ENCODE data around the gene ADAM29. TPM values are rescaled to one million over a fixed set of nuclear protein-coding genes. Genes with fewer than 3 reads are reported as not detected.

The ADAM29 gene
- total RNA-seq, 6 experiments from 2014 or later = not detected

GRCh38 chr4:174929346-174929745 lies 11.2 kb downstream of the ADAM29 start:
- Mint-ChIP-seq H3K4me1 (ENCODE audit: low read depth) (no peaks in the 10 kb centered on the region), H3K9me3 (peaks cover 21% of the 10 kb centered on the region), H3K4me3 (no peak overlapping the region), H3K27ac (no peak overlapping the region), H3K36me3 (ENCODE audit: low read depth) (no peaks in the 10 kb centered on the region), H3K27me3 (ENCODE audit: insufficient read depth) (no peaks in the 10 kb centered on the region)
- TF ChIP-seq, protein P1, sequence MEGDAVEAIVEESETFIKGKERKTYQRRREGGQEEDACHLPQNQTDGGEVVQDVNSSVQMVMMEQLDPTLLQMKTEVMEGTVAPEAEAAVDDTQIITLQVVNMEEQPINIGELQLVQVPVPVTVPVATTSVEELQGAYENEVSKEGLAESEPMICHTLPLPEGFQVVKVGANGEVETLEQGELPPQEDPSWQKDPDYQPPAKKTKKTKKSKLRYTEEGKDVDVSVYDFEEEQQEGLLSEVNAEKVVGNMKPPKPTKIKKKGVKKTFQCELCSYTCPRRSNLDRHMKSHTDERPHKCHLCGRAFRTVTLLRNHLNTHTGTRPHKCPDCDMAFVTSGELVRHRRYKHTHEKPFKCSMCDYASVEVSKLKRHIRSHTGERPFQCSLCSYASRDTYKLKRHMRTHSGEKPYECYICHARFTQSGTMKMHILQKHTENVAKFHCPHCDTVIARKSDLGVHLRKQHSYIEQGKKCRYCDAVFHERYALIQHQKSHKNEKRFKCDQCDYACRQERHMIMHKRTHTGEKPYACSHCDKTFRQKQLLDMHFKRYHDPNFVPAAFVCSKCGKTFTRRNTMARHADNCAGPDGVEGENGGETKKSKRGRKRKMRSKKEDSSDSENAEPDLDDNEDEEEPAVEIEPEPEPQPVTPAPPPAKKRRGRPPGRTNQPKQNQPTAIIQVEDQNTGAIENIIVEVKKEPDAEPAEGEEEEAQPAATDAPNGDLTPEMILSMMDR (IDR thresholded peaks at IDR 0.05) = no peak
- DNase-seq = no peak

DNA sequence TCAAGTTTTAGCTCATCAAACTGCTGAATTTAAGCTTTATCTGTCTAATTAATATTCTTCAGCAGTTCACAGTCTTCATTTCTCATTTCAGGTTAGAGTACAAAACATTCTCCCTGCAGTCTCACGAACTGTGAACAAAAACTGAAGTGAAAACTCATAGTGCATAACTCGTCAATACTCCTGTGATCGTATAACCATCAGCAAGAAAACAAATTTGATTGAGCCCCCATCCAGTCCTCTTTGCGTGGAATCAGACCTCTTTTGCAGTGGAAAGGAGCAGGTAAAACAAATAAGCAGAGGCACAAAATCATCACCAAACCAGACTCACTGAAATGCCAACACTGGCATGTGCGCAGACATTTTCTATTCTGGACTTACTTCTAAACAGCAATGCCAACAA lies 12.7 kb downstream of the ADAM29 start:
- no peak overlapping the region for H3K27ac Mint-ChIP-seq
- peaks cover 21% of the 10 kb centered on the region for H3K9me3 Mint-ChIP-seq
- H3K4me3 Mint-ChIP-seq = no peak overlapping the region
- no peaks in the 10 kb centered on the region for H3K36me3 Mint-ChIP-seq (ENCODE audit: low read depth)
- H3K27me3 Mint-ChIP-seq (ENCODE audit: insufficient read depth) = no peaks in the 10 kb centered on the region
- DNase-seq = no peak
- no peaks in the 10 kb centered on the region for H3K4me1 Mint-ChIP-seq (ENCODE audit: low read depth)
- TF ChIP-seq, protein P1 (IDR thresholded peaks at IDR 0.05) = no peak

DNA sequence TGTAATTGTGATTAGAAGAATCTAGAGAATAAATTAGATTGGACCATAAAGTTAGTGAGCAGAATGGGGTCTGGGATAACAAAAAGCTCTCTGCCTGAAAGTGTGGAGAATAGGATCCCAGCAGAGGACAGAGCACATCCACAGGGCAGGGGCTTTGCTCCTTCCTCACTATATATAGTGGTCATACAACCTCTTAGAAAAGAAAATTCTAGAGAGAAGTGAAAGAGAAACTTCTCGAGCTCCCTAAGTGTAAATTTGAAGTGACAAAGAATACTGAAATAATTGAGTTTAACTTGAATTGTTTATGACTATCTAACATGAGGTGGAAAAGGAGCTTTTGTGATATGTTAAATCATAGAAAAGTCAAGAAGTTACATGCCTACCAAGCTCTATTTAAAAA lies 14.9 kb downstream of the ADAM29 start:
- peaks cover 30% of the 10 kb centered on the region for H3K9me3 Mint-ChIP-seq
- no peaks in the 10 kb centered on the region for H3K36me3 Mint-ChIP-seq (ENCODE audit: low read depth)
- DNase-seq = no peak
- no peak overlapping the region for H3K4me3 Mint-ChIP-seq
- no peaks in the 10 kb centered on the region for H3K27me3 Mint-ChIP-seq (ENCODE audit: insufficient read depth)
- H3K4me1 Mint-ChIP-seq (ENCODE audit: low read depth) = no peaks in the 10 kb centered on the region
- H3K27ac Mint-ChIP-seq = no peak overlapping the region
- TF ChIP-seq, protein P1 (IDR thresholded peaks at IDR 0.05) = no peak

GRCh38 chr4:174934360-174934759 lies 16.2 kb downstream of the ADAM29 start:
- H3K4me3 Mint-ChIP-seq = no peak overlapping the region
- no peaks in the 10 kb centered on the region for H3K36me3 Mint-ChIP-seq (ENCODE audit: low read depth)
- peaks cover 29% of the 10 kb centered on the region for H3K9me3 Mint-ChIP-seq
- no peaks in the 10 kb centered on the region for H3K4me1 Mint-ChIP-seq (ENCODE audit: low read depth)
- TF ChIP-seq, protein P1 (IDR thresholded peaks at IDR 0.05) = no peak
- no peaks in the 10 kb centered on the region for H3K27me3 Mint-ChIP-seq (ENCODE audit: insufficient read depth)
- H3K27ac Mint-ChIP-seq = no peak overlapping the region
- no peak for DNase-seq

GRCh38 chr4:174935607-174936006 lies 17.4 kb downstream of the ADAM29 start:
- Mint-ChIP-seq H3K36me3 (ENCODE audit: low read depth) (no peaks in the 10 kb centered on the region), H3K27ac (no peak overlapping the region), H3K9me3 (peaks cover 25% of the 10 kb centered on the region), H3K27me3 (ENCODE audit: insufficient read depth) (no peaks in the 10 kb centered on the region), H3K4me1 (ENCODE audit: low read depth) (no peaks in the 10 kb centered on the region), H3K4me3 (no peak overlapping the region)
- TF ChIP-seq, protein P1 (IDR thresholded peaks at IDR 0.05) = no peak
- DNase-seq = no peak

DNA sequence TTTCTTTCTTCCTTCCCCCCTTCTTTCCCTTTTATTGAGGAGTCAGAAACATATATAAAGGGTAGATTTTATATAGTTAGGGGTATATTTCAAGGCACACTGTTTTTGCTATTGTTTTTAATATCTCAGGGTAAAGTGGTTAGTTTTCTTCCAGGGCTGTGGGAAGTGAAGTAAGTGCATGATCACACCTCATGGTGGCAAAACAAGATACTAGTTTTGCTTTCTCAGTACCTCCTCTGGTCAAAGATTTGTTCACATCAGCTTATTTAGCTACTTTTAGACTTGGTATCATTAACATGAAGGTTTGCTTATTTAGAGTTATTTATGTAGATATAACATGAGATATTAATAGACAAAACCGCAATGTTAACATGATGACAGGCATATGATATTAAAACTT lies 21.8 kb downstream of the ADAM29 start:
- H3K4me3 Mint-ChIP-seq = no peak overlapping the region
- TF ChIP-seq, protein P1 (IDR thresholded peaks at IDR 0.05) = no peak
- H3K27ac Mint-ChIP-seq = no peak overlapping the region
- peaks cover 2% of the 10 kb centered on the region; the same call in 1 of the 2 replicates for H3K27me3 Mint-ChIP-seq (ENCODE audit: insufficient read depth)
- H3K36me3 Mint-ChIP-seq (ENCODE audit: low read depth) = no peaks in the 10 kb centered on the region
- H3K4me1 Mint-ChIP-seq (ENCODE audit: low read depth) = no peaks in the 10 kb centered on the region
- no peak for DNase-seq
- H3K9me3 Mint-ChIP-seq = peaks cover 26% of the 10 kb centered on the region

All from HFFc6 (cell line).